OCI-LY1 (cell line): ENCODE measurements around the gene GNG4.

Source experiments
- EZH2 ChIP-seq: fragments of 200-600 bp; sonication (generic), shearing (Covaris generic); IDR thresholded peaks from 2 replicates; pipeline ENCODE4 v1.8.0; 2017; ENCODE audit warnings: borderline replicate concordance, mixed run types, mild to moderate bottlenecking, antibody characterized with exemption, low read length, moderate library complexity, mixed read lengths
- TF ChIP-seq, protein P1 (sequence below): fragments of 200-600 bp; sonication (generic), shearing (Covaris generic); IDR thresholded peaks from 2 replicates; pipeline ENCODE4 v1.5.1; 2017; ENCODE audit warnings: mild to moderate bottlenecking, antibody characterized with exemption, low read length, moderate library complexity, mixed read lengths

DNA sequence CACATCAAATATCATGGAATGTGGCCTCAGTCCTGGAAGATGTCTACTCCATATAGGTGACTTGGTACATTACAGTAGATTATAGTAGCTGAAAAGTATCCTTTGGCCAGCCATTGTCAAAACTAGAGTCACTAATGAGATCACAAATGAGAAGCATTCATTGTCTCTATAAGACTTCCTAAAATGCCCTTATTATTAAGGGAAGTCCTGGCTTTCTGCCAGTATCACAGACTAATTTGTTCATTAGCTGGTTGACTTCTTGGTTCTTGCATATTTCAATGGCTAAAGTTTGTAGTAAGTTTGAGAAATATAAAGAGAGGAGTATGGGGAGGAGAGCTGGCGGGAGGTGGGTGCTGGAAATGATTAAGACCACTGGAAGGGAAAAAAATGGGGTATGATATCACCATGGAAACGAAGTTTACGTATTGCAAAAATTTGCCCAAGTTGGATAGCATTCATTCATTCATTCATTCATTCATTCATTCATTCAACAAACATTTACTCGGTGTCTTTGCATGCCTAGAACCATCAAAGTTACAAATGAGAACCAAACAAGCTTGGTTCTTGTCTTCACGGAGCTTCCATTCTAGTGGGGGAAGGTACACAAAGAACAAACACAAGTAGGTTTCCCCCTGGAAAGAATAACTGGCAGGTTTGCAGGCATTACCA, 133.6 kb downstream of the GNG4 start:
- TF ChIP-seq, protein P1, sequence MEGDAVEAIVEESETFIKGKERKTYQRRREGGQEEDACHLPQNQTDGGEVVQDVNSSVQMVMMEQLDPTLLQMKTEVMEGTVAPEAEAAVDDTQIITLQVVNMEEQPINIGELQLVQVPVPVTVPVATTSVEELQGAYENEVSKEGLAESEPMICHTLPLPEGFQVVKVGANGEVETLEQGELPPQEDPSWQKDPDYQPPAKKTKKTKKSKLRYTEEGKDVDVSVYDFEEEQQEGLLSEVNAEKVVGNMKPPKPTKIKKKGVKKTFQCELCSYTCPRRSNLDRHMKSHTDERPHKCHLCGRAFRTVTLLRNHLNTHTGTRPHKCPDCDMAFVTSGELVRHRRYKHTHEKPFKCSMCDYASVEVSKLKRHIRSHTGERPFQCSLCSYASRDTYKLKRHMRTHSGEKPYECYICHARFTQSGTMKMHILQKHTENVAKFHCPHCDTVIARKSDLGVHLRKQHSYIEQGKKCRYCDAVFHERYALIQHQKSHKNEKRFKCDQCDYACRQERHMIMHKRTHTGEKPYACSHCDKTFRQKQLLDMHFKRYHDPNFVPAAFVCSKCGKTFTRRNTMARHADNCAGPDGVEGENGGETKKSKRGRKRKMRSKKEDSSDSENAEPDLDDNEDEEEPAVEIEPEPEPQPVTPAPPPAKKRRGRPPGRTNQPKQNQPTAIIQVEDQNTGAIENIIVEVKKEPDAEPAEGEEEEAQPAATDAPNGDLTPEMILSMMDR: no peak
- TF ChIP-seq EZH2: no peak
